Activated T-helper 17 cell treated with anti-CD3 and anti-CD28 coated beads, Interleukin-2, amount 50 U/mL, for 72 hours (primary cell): ENCODE results near the gene CCDC186. TPM values are rescaled to one million over a fixed set of nuclear protein-coding genes. Genes with fewer than 3 reads are reported as not detected.
"Not testable (repeated sequence)": the region's sequence is repeated elsewhere in the genome, so short reads cannot be mapped to it uniquely, and the experiment has no call there.

Experiments
- ATAC-seq: fragments of 150-1000 bp; cut with Tn5 transposase; replicated peaks from 2 replicates; pipeline ENCODE4 v1.10.0; 2021; ENCODE audit warnings: mild to moderate bottlenecking, moderate library complexity
- H3K27ac Mint-ChIP-seq: one replicate; pipeline ENCODE4 v1.8.0; 2022; ENCODE audit warnings: mixed read lengths
- H3K27me3 Mint-ChIP-seq: one replicate; pipeline ENCODE4 v1.8.0; 2022; ENCODE audit warnings: mixed read lengths
- H3K36me3 Mint-ChIP-seq: one replicate; pipeline ENCODE4 v1.8.0; 2022; ENCODE audit warnings: low read depth, mild to moderate bottlenecking, mixed read lengths
- H3K4me1 Mint-ChIP-seq: one replicate; pipeline ENCODE4 v1.8.0; 2022; ENCODE audit warnings: mixed read lengths
- H3K4me3 Mint-ChIP-seq: one replicate; pipeline ENCODE4 v1.8.0; 2022; ENCODE audit warnings: mild to moderate bottlenecking, mixed read lengths
- H3K9me3 Mint-ChIP-seq: one replicate; pipeline ENCODE4 v1.8.0; 2022; ENCODE audit warnings: mixed read lengths
- total RNA-seq, 2 donors: library from RNA; stranded (reverse); gene quantifications; one replicate each; pipeline ENCODE4 v1.2.3, GENCODE V29; 2022

The CCDC186 gene
- total RNA-seq, 2 donors from 2014 or later = 10.8 to 14.8 TPM

DNA sequence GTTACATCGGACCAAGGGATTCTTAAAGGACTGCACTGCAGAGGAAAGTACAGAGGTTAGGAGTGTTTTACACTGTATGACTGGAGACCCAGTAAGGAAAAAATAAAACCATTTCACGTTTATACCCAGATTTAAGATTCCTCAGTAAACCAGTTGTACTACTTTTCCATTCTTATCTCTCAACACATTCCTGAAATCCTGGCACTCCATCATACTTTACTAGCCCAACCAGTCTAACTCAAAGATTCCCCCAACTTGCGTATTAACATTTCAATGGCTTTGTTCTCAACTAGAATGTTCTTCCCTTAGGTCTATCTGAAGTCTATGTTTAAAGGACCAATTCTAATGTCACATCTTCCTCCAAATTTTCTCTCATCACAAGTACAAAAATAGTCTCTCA, 8.0 kb downstream of the CCDC186 start:
- H3K36me3 Mint-ChIP-seq = peaks cover 54% of the 10 kb centered on the region
- H3K27me3 Mint-ChIP-seq = no peaks in the 10 kb centered on the region
- H3K9me3 Mint-ChIP-seq = no peaks in the 10 kb centered on the region
- no peak overlapping the region for H3K27ac Mint-ChIP-seq
- H3K4me3 Mint-ChIP-seq = no peak overlapping the region
- H3K4me1 Mint-ChIP-seq = peaks cover 20% of the 10 kb centered on the region
- ATAC-seq = no peak

DNA sequence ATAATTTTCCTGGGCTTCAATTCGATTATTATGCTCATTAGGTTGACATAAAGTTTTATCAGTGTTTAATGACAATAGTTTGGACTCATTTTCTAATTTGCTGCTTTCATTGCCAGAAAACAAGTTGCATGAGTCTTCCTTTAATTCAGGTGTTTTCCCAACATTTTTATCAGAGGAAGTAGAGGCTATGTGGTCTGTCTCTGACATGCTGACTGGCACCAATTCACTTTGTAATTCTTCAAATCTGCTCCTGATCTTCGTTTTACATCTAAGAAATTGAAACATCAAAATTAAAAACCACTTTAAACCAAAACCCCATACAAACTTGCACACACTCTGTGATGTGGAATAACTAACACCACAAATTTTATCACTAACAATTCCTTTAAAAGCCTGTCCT, 10.9 kb downstream of the CCDC186 start:
- no peak overlapping the region for H3K4me3 Mint-ChIP-seq
- peak overlapping the region; percentile 31 for H3K27ac Mint-ChIP-seq
- no peaks in the 10 kb centered on the region for H3K9me3 Mint-ChIP-seq
- H3K4me1 Mint-ChIP-seq = peaks cover 24% of the 10 kb centered on the region
- no peaks in the 10 kb centered on the region for H3K27me3 Mint-ChIP-seq
- H3K36me3 Mint-ChIP-seq = peaks cover 55% of the 10 kb centered on the region
- no peak for ATAC-seq

DNA sequence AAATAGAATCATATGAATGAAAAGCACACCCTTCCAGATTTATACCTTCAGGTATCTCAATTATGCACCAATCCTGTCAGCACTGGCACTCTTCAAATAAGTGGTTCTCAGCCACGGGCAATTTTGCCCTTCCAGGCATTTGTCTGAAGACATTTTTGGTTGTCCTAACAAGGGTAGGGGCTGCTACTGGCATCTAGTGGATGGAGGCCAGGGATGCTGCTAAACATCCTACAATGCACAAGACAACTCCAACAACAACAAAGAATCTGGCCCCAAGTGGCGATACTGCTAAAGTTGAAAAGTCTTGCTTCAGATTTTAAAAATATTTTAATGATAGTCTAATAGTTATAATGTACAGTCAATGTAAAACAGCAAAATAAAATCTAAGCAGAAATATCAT, 16.1 kb downstream of the CCDC186 start:
- no peak overlapping the region for H3K27ac Mint-ChIP-seq
- no peaks in the 10 kb centered on the region for H3K9me3 Mint-ChIP-seq
- peaks cover 11% of the 10 kb centered on the region for H3K4me1 Mint-ChIP-seq
- no peak overlapping the region for H3K4me3 Mint-ChIP-seq
- no peaks in the 10 kb centered on the region for H3K27me3 Mint-ChIP-seq
- H3K36me3 Mint-ChIP-seq = peaks cover 86% of the 10 kb centered on the region
- no peak for ATAC-seq

DNA sequence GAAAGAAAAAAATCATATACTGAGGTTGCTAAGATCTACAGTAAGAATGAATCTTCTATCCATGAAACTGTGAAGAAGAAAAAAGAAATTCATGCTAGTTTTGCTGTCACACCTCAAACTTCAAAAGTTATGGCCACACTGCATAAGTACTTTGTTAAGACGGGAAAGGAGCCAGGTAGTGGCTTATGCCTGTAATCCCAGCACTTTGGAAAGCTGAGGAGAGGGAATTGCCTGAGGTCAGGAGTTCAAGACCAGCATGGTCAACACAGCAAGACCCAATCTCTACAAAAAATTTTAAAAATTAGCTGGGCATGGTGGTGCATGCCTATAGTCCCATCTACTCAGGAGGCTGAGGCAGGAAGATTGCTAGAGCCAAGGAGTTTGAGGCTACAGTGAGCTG, 22.1 kb downstream of the CCDC186 start:
- Mint-ChIP-seq H3K4me1 (no peaks in the 10 kb centered on the region), H3K27ac (no peak overlapping the region), H3K9me3 (no peaks in the 10 kb centered on the region), H3K4me3 (no peak overlapping the region), H3K27me3 (no peaks in the 10 kb centered on the region), H3K36me3 (peaks cover 99% of the 10 kb centered on the region)
- no peak for ATAC-seq

DNA sequence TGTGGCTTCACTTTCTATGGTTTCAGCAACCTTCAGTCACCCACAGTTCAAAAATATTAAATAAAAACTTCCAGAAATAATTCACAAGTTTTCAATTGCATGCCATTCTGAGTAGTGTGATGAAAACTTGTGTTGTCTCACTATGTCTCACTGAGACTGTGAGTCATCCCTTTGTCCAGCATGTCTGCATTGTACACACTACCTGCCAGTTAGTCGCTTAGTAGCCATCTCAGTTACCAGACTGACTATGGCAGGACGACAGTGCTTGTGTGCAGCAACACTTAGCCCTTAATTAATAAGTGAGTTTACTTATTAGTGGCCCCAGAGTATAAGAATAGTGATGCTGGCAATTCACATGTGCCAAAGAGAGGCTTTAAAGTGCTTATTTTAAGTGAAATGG, 22.5 kb downstream of the CCDC186 start:
- no peak overlapping the region for H3K4me3 Mint-ChIP-seq
- H3K9me3 Mint-ChIP-seq = no peaks in the 10 kb centered on the region
- ATAC-seq = peak; percentile 89
- no peaks in the 10 kb centered on the region for H3K27me3 Mint-ChIP-seq
- peaks cover 97% of the 10 kb centered on the region for H3K36me3 Mint-ChIP-seq
- H3K27ac Mint-ChIP-seq = no peak overlapping the region
- H3K4me1 Mint-ChIP-seq = no peaks in the 10 kb centered on the region

DNA sequence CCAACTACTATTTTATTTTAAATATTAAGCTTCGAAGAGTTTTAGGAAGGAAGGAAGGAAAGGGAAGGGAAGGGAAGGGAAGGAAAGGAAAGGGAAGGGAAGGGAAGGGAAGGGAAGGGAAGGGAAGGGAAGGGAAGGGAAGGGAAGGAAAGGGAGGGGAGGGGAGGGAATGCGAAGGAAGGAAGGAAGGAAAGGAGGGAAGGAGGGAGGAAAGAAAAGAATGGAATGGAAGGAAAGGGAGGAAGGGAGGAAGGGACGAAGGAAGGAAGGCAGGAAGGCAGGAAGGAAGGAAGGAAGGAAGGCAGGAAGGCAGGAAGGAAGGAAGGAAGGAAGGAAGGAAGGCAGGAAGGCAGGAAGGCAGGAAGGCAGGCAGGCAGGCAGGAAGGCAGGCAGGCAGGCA, 24.5 kb downstream of the CCDC186 start:
- H3K27ac Mint-ChIP-seq, H3K4me1 Mint-ChIP-seq, ATAC-seq, H3K9me3 Mint-ChIP-seq, H3K4me3 Mint-ChIP-seq, H3K27me3 Mint-ChIP-seq: not testable (repeated sequence)
- H3K36me3 Mint-ChIP-seq = peaks cover 97% of the 10 kb centered on the region

DNA sequence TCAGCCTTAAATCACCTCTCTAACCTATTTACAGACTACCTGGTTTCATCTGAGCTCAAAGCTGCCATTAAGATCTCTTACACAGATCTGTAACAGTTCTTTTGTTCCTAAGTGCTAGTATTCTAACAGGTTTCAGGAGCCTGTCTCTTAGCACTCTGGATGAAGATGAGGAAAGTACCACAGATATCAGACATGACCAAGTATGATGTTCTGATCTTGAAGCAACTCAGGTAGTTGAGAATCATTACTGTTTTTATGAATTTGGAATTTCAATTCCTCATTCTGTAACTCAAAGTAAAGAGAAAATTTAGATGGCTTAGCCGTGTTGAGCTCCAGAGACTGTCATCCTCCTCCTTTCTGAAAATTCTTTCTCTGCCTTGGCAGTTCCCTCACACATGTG, 30.8 kb downstream of the CCDC186 start:
- Mint-ChIP-seq H3K27ac (no peak overlapping the region), H3K36me3 (peaks cover 92% of the 10 kb centered on the region)
- ATAC-seq = no peak

DNA sequence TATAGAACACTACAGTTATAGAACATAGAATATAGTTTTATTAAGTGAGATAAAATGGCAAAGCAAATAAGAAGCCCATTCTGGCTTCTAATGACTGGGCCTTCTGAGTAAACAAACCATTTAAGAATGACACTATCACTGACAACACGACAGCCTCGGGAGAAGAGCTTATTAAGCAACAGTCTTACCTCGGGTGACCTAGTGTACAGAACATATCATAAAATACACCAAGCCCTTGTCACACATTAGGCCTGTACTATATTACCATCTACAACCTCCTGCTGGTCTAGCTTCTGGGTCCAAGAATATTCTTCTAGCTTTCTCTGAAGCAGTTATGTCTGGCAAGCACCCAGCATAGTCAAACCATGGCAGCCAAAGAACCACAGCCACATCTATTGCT, 32.0 kb downstream of the CCDC186 start:
- peaks cover 88% of the 10 kb centered on the region for H3K36me3 Mint-ChIP-seq
- ATAC-seq = no peak

More for the DNA sequence above, 30.8 kb downstream of the CCDC186 start:
- no peaks in the 10 kb centered on the region for H3K9me3 Mint-ChIP-seq
- H3K4me1 Mint-ChIP-seq = no peaks in the 10 kb centered on the region
- H3K27me3 Mint-ChIP-seq = no peaks in the 10 kb centered on the region
- H3K4me3 Mint-ChIP-seq = no peak overlapping the region

DNA sequence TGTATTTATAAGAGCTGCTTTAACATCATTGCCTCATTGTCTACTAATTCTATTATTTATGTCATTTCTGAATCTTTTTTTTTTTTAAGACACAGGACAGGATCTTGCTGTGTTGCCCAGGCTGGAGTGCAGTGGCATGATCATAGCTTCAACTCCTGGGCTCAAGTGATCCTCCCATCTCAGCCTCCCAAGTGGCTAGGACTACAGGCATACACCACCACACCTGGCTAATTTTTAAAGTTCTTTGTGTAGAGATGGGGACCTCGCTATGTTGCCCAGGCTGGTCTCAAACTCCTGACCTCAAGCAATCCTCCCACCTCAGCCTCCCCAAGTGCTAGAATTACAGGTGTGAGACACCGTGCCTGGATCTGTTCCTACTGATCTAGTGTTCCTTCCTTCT, 33.2 kb downstream of the CCDC186 start:
- H3K36me3 Mint-ChIP-seq = peaks cover 90% of the 10 kb centered on the region
- H3K9me3 Mint-ChIP-seq, ATAC-seq, H3K27me3 Mint-ChIP-seq, H3K27ac Mint-ChIP-seq, H3K4me3 Mint-ChIP-seq, H3K4me1 Mint-ChIP-seq: not testable (repeated sequence)

More for the DNA sequence above, 32.0 kb downstream of the CCDC186 start:
- Mint-ChIP-seq H3K27me3 (no peaks in the 10 kb centered on the region), H3K4me1 (no peaks in the 10 kb centered on the region), H3K9me3 (no peaks in the 10 kb centered on the region), H3K27ac (no peak overlapping the region), H3K4me3 (no peak overlapping the region)

DNA sequence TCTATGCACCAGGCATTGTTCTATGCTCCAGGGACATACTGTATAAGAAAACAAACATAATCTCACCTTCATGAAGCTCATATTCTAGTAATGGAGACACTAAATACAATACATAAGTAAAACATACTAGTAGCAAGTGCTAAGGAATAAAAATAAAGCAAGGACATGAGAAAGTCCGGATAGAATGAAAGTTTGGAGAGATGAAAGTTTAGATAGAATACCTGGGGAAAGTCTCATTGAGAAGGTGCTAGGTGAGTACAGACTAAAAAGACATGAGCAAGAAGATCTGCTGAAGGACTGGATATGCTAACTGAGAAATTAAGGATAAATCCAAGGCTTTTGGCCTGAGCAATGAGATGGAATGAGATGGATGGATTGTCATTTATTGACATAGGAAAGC, 34.0 kb downstream of the CCDC186 start:
- Mint-ChIP-seq H3K27me3 (no peaks in the 10 kb centered on the region), H3K27ac (no peak overlapping the region), H3K36me3 (peaks cover 90% of the 10 kb centered on the region), H3K4me3 (no peak overlapping the region), H3K4me1 (no peaks in the 10 kb centered on the region), H3K9me3 (no peaks in the 10 kb centered on the region)
- no peak for ATAC-seq

DNA sequence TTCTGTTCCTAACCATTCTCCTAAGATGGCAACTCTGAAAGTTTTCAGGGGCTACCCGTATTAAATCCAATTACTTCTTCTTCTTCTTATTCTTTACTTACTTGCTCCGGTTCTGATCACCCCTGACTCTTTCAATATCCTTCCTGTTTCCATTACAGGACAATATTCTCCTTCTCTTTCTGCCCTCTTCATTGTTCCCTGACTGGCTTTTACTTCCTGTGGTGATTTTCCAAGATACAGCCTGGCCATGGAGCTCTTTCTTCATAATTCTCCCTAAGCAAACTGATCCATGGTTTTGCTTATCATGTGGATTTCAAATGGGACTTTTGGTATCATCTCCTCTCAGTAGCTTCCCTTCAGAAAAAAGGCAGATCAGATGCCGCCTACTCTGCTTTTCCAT, 35.4 kb downstream of the CCDC186 start:
- no peak for ATAC-seq
- no peaks in the 10 kb centered on the region for H3K27me3 Mint-ChIP-seq
- H3K4me1 Mint-ChIP-seq = no peaks in the 10 kb centered on the region
- H3K36me3 Mint-ChIP-seq = peaks cover 90% of the 10 kb centered on the region
- H3K27ac Mint-ChIP-seq = no peak overlapping the region
- no peaks in the 10 kb centered on the region for H3K9me3 Mint-ChIP-seq
- no peak overlapping the region for H3K4me3 Mint-ChIP-seq

DNA sequence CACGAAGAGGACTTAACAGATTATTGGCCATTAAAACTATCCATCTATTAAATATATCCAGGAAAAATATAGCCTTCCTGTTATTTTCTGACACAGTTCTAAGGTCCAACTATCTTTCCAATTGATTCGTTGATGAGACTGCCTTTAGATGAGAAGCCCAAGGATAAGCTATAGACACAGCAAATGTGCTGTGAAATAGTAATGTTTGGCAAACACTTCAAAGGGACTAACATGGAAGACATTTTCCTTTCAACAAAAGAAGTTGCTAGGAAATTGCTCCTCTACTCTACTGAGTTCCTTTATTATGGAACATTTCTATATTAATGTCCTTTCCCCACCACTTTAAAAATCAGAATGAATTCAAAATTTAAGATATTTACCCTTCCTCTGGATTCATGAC, 38.5 kb downstream of the CCDC186 start:
- no peaks in the 10 kb centered on the region for H3K27me3 Mint-ChIP-seq
- no peaks in the 10 kb centered on the region for H3K9me3 Mint-ChIP-seq
- H3K27ac Mint-ChIP-seq = no peak overlapping the region
- H3K4me3 Mint-ChIP-seq = no peak overlapping the region
- no peak for ATAC-seq
- peaks cover 87% of the 10 kb centered on the region for H3K36me3 Mint-ChIP-seq
- H3K4me1 Mint-ChIP-seq = no peaks in the 10 kb centered on the region

DNA sequence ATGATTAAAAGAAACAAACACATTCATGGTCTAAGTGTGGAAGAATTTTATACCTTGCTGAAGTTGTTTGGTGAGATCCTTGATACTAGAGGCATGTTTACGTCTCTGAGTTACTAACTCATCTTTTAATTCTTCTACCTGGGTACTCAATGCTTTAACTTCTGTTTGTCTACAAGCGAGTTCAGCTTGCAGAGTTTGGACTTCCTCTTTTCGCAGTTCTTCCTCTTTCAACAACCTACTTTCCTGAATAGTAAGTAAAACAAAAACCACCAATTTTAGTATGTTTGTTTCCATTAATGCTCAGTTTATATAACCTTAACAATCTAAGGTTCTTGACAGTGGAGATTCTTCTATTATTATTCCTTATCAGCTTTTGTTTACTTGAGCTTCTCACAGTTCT, 42.9 kb downstream of the CCDC186 start:
- H3K36me3 Mint-ChIP-seq = peaks cover 93% of the 10 kb centered on the region
- H3K9me3 Mint-ChIP-seq = no peaks in the 10 kb centered on the region
- H3K4me3 Mint-ChIP-seq = no peak overlapping the region
- H3K4me1 Mint-ChIP-seq = no peaks in the 10 kb centered on the region
- H3K27me3 Mint-ChIP-seq = no peaks in the 10 kb centered on the region
- H3K27ac Mint-ChIP-seq = no peak overlapping the region
- no peak for ATAC-seq

DNA sequence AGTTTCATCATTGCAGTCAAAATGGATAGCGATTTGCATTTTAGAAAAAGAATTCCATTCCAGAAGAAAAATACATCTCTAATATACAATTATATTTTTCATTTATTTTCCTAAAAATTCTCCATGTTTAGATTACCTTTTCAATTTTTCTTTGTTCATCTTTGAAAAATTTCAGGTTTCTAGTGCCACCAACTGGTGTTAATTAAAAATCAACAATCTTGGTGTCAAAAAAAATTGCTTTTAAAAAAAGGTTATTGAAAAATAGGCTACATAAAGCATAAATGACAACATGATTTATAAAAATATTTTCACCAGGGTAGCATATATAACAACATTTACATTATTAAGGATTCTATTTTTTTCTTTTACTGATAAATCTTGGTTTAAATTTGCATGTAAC, 53.0 kb downstream of the CCDC186 start:
- ATAC-seq = no peak
- Mint-ChIP-seq H3K9me3 (no peaks in the 10 kb centered on the region), H3K36me3 (peaks cover 33% of the 10 kb centered on the region), H3K4me1 (no peaks in the 10 kb centered on the region), H3K27ac (no peak overlapping the region), H3K27me3 (no peaks in the 10 kb centered on the region), H3K4me3 (no peak overlapping the region)

DNA sequence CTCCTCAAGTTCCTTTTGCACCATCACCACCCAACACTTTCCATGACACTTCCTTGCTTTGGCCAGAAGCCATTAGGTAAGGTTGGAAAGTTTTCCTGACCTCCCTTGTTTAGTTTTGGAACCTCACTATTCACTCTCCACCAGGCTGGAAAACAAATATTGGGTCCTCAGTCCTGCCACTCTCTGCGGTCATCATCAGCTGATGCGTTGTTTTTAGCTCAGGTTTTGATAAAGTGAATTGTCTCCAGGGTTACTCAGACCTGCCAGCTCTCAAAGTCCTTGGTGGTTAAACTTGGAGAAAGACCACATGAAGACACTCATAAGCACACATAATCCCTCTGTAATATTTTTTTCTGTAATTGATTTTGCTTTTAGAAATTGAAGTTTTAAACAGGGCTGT, 55.5 kb downstream of the CCDC186 start:
- no peaks in the 10 kb centered on the region for H3K27me3 Mint-ChIP-seq
- no peaks in the 10 kb centered on the region for H3K4me1 Mint-ChIP-seq
- peaks cover 10% of the 10 kb centered on the region for H3K36me3 Mint-ChIP-seq
- ATAC-seq = no peak
- H3K27ac Mint-ChIP-seq = no peak overlapping the region
- no peaks in the 10 kb centered on the region for H3K9me3 Mint-ChIP-seq
- H3K4me3 Mint-ChIP-seq = no peak overlapping the region

DNA sequence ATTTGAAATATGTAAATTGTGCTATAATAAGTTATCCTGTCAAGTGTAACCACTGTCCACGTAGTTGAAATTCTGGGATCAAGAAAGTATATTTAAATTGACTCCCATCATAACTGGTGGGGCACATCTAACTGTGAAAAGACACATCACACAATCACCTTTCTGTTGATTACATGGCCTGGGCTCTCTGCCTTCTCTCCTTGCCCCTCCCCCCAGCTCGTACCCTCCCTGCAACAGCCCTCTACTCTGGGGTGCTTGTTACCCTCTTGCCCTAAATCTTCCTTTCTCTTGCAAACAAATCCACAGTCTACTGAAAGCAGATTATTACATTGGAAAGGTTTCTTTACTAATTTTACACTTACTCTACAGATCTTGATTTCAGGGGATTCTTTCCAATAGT, 56.3 kb downstream of the CCDC186 start:
- H3K9me3 Mint-ChIP-seq = no peaks in the 10 kb centered on the region
- no peak overlapping the region for H3K27ac Mint-ChIP-seq
- peaks cover 4% of the 10 kb centered on the region for H3K27me3 Mint-ChIP-seq
- no peak overlapping the region for H3K4me3 Mint-ChIP-seq
- peaks cover 6% of the 10 kb centered on the region for H3K36me3 Mint-ChIP-seq
- no peak for ATAC-seq
- H3K4me1 Mint-ChIP-seq = no peaks in the 10 kb centered on the region
